Heart right ventricle (tissue), 16 donors: ENCODE measurements around the gene TTLL11. TPM values are rescaled to one million over a fixed set of nuclear protein-coding genes. Genes with fewer than 3 reads are reported as not detected.

Experiments
- ATAC-seq, 8 donors: fragments of 200-7000 bp; cut with Tn5 transposase; one replicate each; pipeline ENCODE4 v1.9.1; 2020; ENCODE audit warnings: mild to moderate bottlenecking in 8 of 8, moderate library complexity in 8 of 8, moderate number of reproducible peaks in 1 of 8
- DNase-seq, 2 donors: peaks; one replicate each; pipeline ENCODE4 v3.0.0-alpha.2; 2020
- H3K27ac ChIP-seq, 10 donors: fragments of 200-600 bp; sonication (generic) in 2 of 10; one replicate each; pipeline versions ENCODE4 v1.5.0 to v1.8.0; 2020 to 2022; ENCODE audit warnings: mild to moderate bottlenecking in 3 of 10
- H3K27me3 ChIP-seq, 7 donors: fragments of 200-600 bp; one replicate each; pipeline ENCODE4 v1.8.0; 2021 to 2022; ENCODE audit warnings: mild to moderate bottlenecking in 2 of 7
- H3K36me3 ChIP-seq, 9 donors: fragments of 200-600 bp; sonication (generic) in 1 of 9; one replicate each; pipeline versions ENCODE4 v1.5.0 to v1.8.0; 2020 to 2022; ENCODE audit warnings: mild to moderate bottlenecking in 2 of 9
- H3K4me1 ChIP-seq, 9 donors: fragments of 200-600 bp; sonication (generic) in 1 of 9; one replicate each; pipeline versions ENCODE4 v1.5.0 to v1.8.0; 2020 to 2022; ENCODE audit warnings: mild to moderate bottlenecking in 4 of 9
- H3K4me3 ChIP-seq, 10 donors: fragments of 200-600 bp; sonication (generic) in 2 of 10; one replicate each; pipeline versions ENCODE4 v1.5.0 to v1.8.0; 2020 to 2022; ENCODE audit warnings: mild to moderate bottlenecking in 7 of 10, moderate library complexity in 2 of 10
- H3K9me3 ChIP-seq, 11 donors: fragments of 200-600 bp in 10 of 11; sonication (generic) in 2 of 11; one replicate each; pipeline versions ENCODE4 v1.5.0 to v1.8.0; 2013 to 2022; ENCODE audit warnings: mild to moderate bottlenecking in 2 of 11, control low read depth in 1 of 11, moderate library complexity in 1 of 11
- WGBS, 2 donors: extraction: QIAGEN DNeasy Blood & Tissue Kit; methylation state at CpG; one replicate each; pipeline ENCODE4 v1.1.7; 2013; ENCODE audit warnings: inconsistent platforms in 1 of 2; 5-methylcytosine and 5-hydroxymethylcytosine counted together
- intact Hi-C, 10 donors: fragments of 100-400 bp; cut with DNase I; formaldehyde crosslinking; loops; one replicate each; pipeline versions ENCODE4 v1.11.1 to v1.14.2; 2022
- polyA plus RNA-seq, 2 donors: library from polyadenylated mRNA; stranded (reverse); fragments of 200-250 nt; gene quantifications; one replicate each; pipeline ENCODE4 v1.2.3, GENCODE V29; 2013
- total RNA-seq, 10 donors: library from RNA; stranded (reverse); fragmentation: NEBNext Ultra II Directional in 3 of 10; extraction: Animal tissue kit (Norgen Biotek cat#: 25700) in 3 of 10; gene quantifications; one replicate each; pipeline versions ENCODE4 v1.2.1 to v1.2.4, GENCODE V29; 2021 to 2023
- TF ChIP-seq, protein P1 (sequence below), 9 donors: fragments of 200-600 bp; sonication (generic) in 2 of 9; IDR thresholded peaks; one replicate each; pipeline versions ENCODE4 v1.5.0 to v1.8.0; 2021 to 2022; ENCODE audit warnings: antibody characterized with exemption in 9 of 9, mild to moderate bottlenecking in 5 of 9, moderate library complexity in 1 of 9
- donor health status: Arrhythmogenic right ventricular cardiomyopathy.
- donor health status: ischemic (EF 13 %, LVEDD 7.1; RV severe dilation, severe dysfunction).
- donor health status: healthy with polysubstance abuse.
- donor health status: DM: no; HTN: yes; CAD: no.
- donor health status: DM: no; HTN: no; CAD: no.
- donor health status: ischemic (EF 25% LVEDD 6.9; RV normal size, moderate dysfunction).
- donor health status: ischemic (EF 25% LVEDD 5.7; RV mildly dilated, moderate dysfunction).
- donor health status: healthy.
- donor health status: DM: yes; HTN: yes; CAD: no.
- donor health status: Ischemic cardiomyopathy.
- donor health status: ischemic (EF 35%, LVEDD 5.7; RV mildly dilated, moderate dysfunction).
- donor health status: nonischemic (EF 11% LVEDD 7.7; RV severe dilation, severe dysfunction).
- donor health status: DM: yes; HTN: yes; CAD: no.
- donor health status: PGD.
- donor health status: ischemic (EF 29% LVEDD 5.4; RV normal size, mild dysfunction).
- donor health status: nonischemic (EF 23%, LVEDD 6.1; RV moderate dilation, normal function).

Gene TTLL11
- total and polyA plus RNA-seq, 12 donors = 2.6 to 8.7 (median 5.8) TPM

- no peak for DNase-seq
- no peaks in the 10 kb centered on the region for H3K9me3 ChIP-seq
- H3K27me3 ChIP-seq = no peaks in the 10 kb centered on the region
- no peaks in the 10 kb centered on the region for H3K4me1 ChIP-seq
- TF ChIP-seq, protein P1, sequence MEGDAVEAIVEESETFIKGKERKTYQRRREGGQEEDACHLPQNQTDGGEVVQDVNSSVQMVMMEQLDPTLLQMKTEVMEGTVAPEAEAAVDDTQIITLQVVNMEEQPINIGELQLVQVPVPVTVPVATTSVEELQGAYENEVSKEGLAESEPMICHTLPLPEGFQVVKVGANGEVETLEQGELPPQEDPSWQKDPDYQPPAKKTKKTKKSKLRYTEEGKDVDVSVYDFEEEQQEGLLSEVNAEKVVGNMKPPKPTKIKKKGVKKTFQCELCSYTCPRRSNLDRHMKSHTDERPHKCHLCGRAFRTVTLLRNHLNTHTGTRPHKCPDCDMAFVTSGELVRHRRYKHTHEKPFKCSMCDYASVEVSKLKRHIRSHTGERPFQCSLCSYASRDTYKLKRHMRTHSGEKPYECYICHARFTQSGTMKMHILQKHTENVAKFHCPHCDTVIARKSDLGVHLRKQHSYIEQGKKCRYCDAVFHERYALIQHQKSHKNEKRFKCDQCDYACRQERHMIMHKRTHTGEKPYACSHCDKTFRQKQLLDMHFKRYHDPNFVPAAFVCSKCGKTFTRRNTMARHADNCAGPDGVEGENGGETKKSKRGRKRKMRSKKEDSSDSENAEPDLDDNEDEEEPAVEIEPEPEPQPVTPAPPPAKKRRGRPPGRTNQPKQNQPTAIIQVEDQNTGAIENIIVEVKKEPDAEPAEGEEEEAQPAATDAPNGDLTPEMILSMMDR (IDR thresholded peaks at IDR 0.05) = no peak
- 81 to 95% methylated on average over 6 of the region's 6 CpGs for WGBS, 2 donors
- intact Hi-C loops = no loop called here
- H3K4me3 ChIP-seq = no peak overlapping the region
- H3K27ac ChIP-seq = no peak overlapping the region
- no peak for ATAC-seq
- peaks cover 0 to 7% (median 0%) of the 10 kb centered on the region in 9 donors for H3K36me3 ChIP-seq
Measured at GRCh38 chr9:121914017-121914595, 179.0 kb downstream of the TTLL11 start.

DNA sequence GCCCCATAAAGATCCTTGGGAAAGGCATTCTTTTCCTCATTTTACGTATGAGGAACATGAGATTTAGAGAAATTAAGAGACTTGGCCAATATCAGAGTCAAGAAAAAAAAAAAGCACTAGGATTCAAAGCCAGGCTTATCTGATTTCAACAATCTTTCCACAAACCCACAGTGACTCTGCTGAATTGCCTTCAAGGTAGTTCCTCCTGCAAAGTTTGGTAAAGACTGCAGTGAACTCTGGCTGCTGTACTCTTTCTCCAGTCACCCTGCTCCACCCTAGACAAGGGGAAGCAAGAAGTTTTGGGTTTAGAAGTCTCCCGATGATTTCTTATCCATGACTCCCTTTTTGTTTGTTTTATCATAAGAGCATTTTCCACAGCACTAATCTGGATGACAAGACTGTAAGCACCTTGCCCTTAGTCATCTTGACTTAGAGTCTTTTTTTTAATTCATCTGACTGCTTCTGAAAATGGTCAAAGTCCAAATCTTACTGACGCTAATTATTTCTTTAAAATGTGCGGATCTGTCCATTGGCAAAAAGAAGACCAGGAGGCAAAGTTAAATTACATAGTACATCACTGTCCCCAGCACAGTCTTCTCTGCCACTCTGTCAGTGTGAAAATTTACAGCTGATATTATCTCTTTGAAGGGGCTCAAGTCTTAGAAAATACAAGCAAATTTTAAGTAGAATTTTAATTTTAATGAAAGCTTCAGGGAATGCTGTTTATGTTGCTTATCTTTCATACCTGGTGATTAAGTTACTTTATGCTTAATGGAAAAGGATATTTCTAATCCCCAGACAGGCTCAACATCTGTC lies 180.1 kb downstream of the TTLL11 start:
- intact Hi-C loops = no loop called here
- H3K27ac ChIP-seq = no peak overlapping the region
- no peaks in the 10 kb centered on the region for H3K4me1 ChIP-seq
- TF ChIP-seq, protein P1 (IDR thresholded peaks at IDR 0.05) = no peak
- H3K36me3 ChIP-seq = peaks cover 0 to 4% (median 0%) of the 10 kb centered on the region in 9 donors
- no peaks in the 10 kb centered on the region for H3K27me3 ChIP-seq
- no peak overlapping the region for H3K4me3 ChIP-seq
- DNase-seq (no peak), ATAC-seq (no peak)
- WGBS, 2 donors = 82 to 86% methylated on average over 4 of the region's 4 CpGs
- no peaks in the 10 kb centered on the region for H3K9me3 ChIP-seq

GRCh38 chr9:121910491-121911040 lies 182.5 kb downstream of the TTLL11 start:
- Histone ChIP-seq H3K36me3 (no peaks in the 10 kb centered on the region), H3K27ac (no peak overlapping the region), H3K9me3 (no peaks in the 10 kb centered on the region), H3K4me1 (peaks cover 0 to 11% (median 0%) of the 10 kb centered on the region in 9 donors), H3K4me3 (no peak overlapping the region), H3K27me3 (no peaks in the 10 kb centered on the region)
- DNase-seq (no peak), ATAC-seq (no peak)
- TF ChIP-seq, protein P1 (IDR thresholded peaks at IDR 0.05) = no peak
- 85 to 87% methylated on average over 4 of the region's 4 CpGs for WGBS, 2 donors
- intact Hi-C loops = no loop called here

DNA sequence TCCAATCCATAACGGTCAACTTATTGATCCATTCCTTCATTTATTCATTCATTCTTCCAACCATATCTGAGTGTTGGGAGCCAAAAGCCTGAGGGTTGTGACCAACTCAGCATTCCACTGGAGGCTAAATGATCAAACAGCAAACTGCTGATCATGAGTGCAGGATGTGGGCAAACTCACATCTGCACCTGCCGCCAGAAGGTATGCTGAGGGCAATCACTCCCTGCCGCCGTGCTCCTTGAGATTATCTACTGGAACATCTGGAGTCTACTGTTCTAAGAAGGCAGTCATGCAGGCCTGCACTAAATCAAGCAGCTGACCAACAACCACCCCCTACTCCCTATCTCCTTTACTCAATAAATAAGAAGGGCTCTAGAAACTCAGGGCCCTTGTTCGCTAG lies 184.0 kb downstream of the TTLL11 start:
- H3K27ac ChIP-seq = no peak overlapping the region
- H3K9me3 ChIP-seq = no peaks in the 10 kb centered on the region
- WGBS, 2 donors = 77% methylated on average over 5 of the region's 5 CpGs
- no peak for DNase-seq
- ATAC-seq = no peak
- H3K27me3 ChIP-seq = no peaks in the 10 kb centered on the region
- H3K36me3 ChIP-seq = no peaks in the 10 kb centered on the region
- no peak overlapping the region for H3K4me3 ChIP-seq
- intact Hi-C loops = no loop called here
- H3K4me1 ChIP-seq = peaks cover 0 to 11% (median 0%) of the 10 kb centered on the region in 9 donors
- TF ChIP-seq, protein P1 (IDR thresholded peaks at IDR 0.05) = no peak
